Left hindlimb (tissue), 1 donor: ENCODE measurements around the gene WDR81.
"Not testable (repeated sequence)": the region's sequence is repeated elsewhere in the genome, so short reads cannot be mapped to it uniquely, and the experiment has no call there.

Source experiments
- DNase-seq: peaks from one replicate; pipeline ENCODE4 v3.0.0-alpha.2; 2018

Gene WDR81

DNA sequence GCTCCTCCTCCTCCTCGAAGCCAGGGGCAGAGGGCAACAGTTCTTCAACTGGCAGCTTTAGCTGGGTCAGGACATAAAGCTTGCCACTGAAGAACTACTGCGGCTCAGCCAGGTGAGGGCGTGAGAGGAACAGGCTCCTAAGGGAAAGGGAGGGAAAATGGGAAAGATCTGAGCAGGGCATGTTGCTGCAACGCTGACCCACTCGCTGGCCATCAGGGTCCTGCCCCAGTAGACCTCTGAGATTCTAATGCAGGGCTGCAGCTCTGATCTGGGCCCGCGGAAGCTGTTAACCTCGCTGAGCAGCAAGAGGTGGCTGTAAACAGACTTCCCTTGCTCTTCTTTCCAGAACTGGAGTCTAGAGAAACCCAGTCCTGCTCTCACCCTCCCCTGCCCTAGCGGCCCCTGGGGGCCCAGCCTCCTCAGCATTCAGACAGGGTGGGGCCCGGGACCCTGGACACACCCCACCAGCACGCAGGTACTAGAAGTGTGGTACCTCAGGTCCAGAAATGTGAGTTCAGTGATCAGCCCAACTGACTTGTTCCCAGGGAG, 10.6 kb upstream of the WDR81 start:
- DNase-seq: peak; percentile 58

DNA sequence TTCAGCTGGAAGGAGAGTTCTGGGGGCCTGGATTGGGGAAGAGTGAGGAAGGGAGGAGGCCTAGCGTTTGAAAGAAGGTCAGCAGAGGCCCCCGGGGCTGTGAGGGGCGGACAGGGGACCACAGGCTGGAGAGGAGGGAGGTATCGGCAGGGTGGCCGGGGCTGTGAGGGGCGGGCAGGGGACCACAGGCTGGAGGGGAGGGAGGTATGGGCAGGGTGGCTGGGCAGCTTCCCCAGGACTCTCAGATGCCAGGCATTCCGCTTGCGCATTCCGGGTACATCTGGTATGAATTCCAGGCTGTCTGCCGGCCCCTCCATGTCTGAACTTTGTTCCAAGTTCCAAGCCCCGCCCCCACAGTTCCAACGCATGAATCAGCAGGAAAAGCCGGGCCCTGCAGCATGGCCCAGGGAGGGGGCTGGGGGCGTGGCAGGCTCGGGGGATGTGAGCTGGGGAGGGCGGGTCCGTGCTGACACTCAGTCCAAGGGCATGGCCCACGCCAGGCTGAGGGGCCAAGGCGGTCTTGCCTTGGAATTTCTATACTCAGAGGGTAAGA, 10.0 kb upstream of the WDR81 start:
- peak; percentile 98 for DNase-seq

DNA sequence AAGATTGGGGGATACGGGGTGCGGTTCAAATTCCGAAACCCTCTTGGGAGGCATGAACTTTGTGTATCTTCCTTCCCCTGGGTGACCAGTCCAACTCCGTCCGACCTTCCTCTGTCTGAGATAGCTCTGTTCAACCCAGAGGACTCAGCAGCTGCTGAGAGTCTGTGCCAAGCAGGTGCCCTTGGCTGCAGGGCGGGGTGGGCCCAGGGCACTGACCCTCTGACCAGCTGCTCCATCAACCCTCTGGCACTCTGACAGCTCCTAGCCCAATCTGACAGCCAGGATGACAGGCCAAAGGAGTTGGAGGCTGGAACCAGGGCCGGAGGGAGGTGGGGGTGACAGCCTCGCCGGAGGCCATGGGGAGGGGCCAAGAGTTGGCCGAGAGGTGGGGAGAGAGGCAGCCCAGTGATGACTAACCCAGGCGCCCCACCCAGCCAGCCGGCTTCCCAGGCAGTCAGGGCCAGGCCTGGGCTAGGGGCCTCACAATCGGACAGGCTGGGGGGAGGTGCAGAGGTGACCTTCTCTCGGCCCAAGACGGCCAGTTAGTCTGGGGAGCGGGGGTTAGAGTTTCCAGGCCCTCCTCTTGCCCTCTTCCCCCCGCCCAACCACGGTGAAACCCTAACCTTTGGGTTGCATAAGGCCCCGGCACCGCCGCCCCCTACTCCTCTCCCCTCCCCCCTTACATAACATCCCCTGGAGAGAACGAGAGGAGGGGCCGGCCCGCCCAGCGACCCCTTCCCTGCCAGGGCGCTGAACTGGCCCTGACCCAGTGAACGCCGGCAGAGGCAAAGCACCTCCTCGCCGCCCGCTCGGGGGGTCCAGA, 9.3 kb upstream of the WDR81 start:
- peak; percentile 94 for DNase-seq

DNA sequence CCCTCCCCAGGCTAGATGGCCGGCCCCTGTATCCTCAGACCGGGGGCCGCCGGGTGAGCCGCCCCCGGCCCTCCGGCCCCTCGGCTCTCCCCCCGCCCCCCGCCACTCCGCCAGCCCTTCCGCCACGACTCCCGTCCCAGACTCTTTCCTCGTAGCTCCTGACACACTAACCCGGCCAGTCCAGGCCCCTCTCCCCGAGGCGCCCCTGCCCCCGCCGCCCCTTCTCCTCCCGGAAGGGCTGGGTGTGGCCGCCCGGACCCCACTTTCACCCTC, 8.8 kb upstream of the WDR81 start:
- DNase-seq: no peak

DNA sequence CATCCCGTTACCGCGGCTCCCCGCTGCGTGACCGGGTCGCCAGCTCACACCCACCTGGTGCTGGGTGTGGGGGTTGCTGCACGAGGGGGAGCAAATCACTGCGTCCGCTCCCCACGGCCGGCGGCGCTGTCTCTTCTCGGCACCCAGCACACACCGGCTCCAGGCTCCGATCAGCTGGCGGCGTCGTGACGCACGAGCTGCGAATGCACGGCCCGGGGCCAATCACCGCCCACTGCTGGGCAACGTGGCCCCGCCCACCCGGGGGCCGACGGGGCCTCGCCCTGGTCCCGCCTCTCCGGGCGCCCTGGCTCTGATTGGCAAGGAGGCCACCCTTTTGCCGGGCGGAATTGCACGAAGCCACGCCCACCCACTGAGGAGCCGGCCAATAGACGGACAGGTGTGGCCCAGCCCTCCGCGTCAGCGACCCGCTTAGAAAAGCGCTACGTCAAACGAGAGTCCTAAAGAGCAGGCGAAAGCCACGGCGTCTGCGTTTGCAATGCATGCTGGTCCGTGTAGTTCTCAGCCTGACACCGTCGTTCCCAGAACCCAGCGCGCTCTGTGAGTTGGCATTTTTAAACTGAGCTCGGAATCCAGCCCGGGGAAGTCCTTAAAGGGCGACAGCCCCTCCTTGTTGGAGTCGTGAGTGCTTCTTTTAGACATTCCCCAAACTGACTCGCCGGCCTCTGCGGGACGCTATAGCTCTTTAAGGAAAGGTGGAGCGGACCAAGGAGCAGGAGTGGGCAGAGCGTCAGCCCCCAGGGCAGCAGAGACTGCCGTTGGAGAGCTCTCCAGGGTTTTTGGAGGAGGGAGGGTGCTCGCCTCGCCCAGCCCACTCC, 8.2 kb upstream of the WDR81 start:
- DNase-seq: peak; percentile 100

DNA sequence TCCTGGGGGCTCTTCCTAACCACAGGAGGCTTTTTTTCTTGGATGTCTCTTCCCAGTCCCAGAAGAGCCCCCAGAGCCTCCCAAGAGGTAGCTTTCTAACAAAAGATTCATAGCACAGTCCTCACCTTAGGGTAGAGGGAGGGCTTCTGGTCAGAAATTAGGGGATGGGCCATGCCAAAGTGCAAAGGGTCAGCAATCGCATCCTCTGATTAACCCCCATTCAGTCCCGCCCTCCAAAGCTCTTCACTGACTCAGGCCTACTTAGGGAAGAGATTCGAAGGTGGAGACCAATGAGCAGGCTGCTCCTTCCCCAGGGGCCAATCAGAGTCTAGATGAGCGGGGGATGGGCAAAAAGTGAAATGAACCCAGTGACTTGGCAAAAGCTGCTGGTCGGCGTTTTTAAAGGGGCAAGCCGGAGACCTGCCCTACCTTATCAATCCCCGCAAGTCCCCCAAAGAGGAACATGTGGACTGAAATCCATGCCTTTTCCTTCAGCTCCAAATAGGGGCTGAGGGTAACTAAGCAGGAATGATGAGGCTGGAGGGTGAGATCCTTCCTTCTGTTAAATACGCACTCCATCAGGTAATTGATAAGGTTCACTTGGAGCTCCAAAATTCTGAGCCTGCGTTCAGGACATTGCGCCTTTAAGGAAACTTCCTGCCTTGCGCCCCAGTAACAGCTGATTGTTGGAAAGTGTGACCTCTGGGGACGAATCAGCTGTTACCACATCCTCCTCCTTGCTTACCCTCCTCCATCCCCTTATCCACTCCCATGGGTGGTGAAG, 7.4 kb upstream of the WDR81 start:
- peak; percentile 91 for DNase-seq

DNA sequence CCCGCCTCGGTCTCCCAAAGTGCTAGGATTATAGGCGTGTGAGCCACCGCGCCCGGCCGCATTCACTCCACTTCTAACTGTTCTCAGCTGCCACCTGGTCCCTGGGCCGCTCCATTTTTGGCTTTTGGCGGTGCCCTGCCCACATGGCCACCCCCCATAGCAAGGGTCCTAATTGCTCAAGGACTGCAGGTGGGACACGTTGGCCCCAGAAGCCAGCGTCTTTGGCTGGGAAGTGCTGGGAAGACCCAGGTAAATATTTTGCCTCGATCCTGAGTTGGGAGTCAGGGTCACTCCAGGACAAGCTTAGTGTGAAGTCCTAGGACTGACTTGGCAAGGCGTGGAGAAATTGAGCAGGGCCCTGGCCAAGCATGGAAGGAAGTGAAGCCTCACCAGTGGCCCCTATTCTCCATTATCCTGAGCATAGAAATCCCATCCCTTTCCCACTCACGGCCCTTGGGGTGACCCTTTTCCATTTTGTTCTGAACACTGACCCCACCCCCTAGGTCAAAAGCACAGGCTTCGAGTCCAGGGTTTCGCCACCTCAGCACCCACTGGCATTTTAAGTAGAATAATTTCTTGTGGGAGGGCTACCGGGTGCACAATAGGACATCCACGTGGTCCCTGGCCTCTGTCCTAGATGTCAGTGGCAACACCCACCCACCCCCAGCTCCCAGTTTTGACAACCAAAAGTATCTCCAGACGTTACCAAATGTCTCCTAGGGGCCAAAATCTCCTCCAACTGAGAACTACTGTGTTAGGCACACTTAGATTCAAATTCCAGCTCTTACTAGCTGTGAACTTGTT, 5.9 kb upstream of the WDR81 start:
- DNase-seq: no peak

DNA sequence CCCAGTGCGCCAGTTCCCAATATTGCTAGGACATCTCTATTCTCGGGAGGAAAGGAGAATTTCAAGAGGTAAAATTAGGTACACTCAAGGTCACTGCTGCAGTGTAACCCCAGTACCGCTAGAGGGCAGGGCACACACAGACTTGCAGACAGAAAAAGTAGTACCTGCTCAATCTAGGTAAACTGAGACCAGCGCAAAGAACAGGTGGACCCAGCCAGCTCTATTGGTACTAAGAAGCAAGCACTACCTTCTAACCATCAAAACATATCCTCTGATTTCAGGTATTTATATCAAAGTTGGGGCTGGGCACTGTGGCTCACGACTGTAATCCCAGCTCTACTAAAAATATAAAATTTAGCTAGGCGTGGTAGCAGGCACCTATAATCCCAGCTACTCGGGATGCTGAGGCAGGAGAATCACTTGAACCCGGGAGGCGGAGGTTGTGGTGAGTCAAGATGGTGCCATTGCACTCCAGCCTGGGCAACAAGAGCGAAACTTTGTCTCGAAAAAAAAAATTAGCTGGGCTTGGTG, 3.6 kb upstream of the WDR81 start:
- DNase-seq: peak; percentile 56

DNA sequence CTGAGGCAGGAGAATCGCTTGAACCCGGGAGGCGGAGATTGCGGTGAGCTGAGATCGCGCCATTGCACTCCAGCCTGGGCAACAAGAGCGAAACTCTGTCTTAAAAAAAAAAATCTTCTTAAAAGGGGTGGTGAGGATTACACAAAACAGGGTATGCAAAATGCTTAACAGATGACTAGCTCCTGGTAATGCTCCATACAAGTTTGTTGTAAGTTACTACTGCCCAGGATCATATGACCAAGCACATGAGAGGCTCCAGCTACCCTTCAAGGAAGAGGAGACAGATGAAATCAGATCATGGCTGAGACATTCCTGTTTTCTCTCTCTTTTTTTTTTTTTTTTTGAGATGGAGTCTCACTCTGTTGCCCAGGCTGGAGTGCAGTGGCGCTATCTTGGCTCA, 2.5 kb upstream of the WDR81 start:
- not testable (repeated sequence) for DNase-seq

DNA sequence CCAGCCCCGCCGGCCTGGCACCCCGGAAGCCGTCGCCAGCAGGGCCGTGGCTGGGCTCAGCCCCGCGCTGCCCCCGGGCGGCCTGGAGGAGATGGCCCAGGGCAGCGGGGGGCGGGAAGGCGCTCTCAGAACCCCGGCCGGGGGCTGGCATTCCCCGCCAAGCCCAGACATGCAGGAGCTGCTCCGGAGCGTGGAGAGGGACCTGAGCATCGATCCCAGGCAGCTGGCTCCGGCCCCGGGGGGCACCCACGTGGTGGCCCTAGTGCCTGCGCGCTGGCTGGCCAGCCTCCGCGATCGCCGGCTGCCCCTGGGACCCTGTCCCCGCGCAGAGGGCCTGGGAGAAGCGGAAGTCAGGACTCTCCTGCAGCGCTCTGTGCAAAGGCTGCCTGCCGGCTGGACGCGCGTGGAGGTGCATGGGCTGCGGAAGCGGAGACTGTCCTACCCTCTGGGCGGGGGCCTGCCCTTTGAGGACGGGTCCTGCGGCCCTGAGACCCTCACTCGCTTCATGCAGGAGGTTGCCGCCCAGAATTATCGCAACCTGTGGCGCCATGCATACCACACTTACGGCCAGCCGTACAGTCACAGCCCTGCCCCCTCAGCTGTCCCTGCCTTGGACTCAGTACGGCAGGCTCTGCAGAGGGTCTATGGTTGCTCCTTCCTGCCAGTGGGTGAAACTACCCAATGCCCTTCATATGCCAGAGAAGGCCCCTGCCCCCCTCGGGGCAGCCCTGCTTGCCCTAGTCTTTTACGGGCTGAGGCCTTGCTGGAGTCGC, 551 bp downstream of the WDR81 start:
- DNase-seq: no peak

DNA sequence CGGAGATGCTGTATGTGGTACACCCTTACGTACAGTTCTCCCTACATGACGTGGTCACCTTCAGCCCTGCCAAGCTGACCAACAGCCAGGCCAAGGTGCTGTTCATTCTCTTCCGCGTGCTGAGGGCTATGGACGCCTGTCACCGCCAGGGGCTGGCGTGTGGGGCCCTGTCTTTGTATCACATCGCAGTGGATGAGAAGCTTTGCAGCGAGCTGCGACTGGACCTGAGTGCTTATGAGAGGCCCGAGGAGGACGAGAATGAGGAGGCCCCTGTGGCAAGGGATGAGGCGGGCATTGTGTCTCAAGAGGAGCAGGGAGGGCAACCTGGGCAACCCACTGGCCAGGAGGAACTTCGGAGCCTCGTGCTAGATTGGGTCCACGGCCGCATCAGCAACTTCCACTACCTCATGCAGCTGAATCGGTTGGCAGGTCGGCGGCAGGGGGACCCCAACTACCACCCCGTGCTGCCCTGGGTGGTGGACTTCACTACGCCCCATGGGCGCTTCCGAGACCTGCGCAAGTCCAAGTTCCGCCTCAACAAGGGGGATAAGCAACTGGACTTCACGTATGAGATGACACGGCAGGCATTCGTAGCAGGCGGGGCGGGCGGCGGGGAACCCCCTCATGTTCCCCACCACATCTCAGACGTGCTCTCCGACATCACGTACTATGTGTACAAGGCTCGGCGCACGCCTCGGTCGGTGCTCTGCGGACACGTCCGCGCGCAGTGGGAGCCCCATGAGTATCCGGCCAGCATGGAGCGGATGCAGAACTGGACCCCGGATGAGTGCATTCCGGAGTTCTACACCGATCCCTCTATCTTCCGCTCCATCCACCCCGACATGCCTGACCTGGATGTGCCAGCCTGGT, 1.4 kb downstream of the WDR81 start:
- DNase-seq: peak; percentile 23

DNA sequence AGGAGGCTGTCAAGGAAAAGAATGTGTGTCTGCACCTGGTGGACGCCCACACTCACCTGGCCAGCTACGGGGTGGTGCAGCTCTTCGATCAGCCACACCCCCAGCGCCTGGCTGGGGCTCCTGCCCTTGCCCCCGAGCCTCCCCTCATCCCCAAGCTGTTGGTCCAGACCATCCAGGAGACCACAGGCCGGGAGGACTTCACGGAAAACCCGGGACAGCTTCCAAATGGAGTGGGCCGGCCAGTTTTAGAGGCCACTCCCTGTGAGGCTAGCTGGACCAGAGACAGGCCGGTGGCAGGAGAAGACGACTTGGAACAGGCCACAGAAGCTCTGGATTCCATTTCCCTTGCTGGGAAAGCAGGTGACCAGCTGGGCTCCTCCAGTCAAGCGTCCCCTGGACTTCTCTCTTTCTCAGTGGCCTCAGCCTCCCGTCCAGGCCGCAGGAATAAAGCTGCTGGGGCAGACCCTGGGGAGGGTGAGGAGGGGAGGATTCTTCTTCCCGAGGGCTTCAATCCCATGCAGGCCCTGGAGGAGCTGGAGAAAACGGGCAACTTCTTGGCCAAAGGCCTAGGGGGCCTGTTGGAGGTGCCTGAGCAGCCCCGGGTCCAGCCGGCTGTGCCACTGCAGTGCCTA, 2.2 kb downstream of the WDR81 start:
- DNase-seq: peak; percentile 26

DNA sequence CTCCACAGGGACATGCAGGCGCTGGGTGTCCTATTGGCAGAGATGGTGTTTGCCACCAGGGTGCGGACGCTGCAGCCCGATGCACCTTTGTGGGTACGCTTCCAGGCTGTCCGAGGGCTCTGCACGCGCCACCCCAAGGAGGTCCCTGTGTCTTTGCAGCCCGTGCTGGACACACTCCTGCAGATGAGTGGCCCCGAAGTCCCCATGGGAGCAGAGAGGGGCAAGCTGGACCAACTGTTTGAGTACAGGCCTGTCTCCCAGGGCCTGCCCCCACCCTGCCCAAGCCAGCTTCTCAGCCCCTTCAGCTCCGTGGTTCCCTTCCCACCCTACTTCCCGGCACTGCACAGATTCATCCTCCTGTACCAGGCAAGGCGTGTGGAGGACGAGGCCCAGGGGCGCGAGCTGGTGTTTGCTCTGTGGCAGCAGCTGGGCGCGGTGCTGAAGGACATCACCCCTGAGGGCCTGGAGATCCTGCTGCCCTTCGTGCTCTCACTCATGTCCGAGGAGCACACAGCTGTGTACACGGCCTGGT, 2.8 kb downstream of the WDR81 start:
- DNase-seq: peak; percentile 27

DNA sequence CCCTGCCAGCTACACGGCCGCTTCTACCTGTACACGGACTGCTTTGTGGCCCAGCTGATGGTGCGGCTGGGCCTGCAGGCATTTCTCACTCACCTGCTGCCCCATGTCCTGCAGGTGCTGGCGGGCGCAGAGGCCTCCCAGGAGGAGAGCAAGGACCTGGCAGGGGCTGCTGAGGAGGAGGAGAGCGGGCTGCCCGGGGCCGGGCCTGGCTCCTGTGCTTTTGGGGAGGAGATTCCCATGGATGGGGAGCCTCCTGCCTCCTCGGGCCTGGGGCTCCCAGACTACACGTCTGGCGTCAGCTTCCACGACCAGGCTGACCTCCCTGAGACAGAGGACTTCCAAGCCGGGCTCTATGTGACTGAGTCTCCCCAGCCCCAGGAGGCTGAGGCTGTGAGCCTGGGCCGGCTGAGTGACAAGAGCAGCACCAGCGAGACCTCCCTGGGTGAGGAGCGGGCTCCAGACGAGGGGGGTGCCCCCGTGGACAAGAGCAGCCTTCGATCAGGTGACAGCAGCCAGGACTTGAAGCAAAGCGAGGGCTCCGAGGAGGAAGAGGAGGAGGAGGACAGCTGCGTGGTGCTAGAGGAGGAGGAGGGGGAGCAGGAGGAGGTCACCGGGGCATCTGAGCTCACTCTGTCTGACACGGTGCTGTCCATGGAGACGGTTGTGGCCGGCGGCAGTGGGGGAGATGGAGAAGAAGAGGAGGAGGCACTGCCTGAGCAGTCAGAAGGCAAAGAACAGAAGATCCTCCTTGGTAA, 3.5 kb downstream of the WDR81 start:
- no peak for DNase-seq

DNA sequence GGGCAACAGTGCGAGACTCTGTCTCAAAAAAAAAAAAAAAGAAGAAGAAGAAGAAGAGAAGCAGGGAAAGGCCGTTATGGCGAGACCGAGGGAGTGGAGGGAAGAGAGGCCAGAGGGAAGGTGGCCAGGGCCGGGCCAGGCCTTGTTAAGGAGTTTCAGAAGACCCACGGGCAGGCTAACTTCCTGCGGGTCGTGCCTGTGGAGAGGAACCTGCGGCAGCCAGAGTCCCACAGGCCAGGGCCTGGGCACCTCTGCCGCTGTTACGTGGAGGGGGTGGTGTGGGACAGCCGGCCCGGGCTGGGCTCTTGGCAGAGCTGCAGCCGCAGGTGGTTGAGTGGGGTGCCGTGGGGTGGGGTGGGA, 5.4 kb downstream of the WDR81 start:
- DNase-seq: no peak

DNA sequence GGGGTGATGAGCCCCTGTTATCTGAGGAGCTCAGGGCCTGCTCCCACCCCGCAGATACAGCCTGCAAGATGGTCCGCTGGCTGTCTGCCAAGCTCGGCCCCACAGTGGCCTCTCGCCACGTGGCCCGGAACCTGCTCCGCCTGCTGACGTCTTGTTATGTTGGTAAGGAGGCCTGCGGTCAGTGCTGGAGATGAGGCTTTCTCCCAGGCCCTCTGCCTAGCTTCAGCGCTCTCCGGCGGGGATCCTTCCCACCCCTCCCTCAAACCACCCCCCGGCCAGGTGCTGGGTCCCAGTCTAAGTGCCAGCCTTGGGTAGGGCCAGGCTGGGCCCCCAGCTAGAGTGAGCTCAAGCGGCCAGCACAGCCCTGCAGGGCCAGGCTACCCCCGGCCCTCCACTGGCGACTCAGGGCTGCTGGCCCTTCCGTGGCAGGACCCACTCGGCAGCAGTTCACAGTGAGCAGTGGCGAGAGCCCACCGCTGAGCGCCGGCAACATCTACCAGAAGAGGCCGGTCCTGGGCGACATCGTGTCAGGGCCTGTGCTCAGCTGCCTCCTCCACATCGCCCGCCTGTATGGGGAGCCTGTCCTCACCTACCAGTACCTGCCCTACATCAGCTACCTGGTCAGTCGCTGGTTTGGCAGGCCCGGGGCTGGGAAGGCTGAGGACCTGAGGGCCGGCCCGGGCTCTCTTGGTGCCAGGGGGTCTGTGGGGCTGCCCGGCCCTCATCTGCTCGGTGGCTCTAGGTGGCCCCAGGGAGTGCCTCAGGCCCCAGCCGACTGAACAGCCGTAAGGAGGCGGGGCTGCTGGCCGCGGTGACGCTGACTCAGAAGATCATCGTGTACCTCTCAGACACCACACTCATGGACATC, 6.1 kb downstream of the WDR81 start:
- peak; percentile 79 for DNase-seq

DNA sequence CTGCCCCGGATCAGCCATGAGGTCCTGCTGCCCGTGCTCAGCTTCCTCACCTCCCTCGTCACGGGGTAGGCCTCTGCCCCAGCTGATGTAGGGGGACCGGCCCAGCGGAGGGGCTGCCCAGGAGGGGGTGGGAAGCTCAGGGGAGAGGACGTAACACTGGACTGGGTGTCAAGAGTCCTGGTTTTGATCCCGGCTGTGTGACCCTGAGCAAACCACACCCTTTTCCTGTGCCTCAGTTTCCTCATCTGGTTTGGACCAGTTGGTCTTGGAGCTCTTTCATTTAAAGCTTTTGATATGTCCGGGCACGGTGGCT, 6.6 kb downstream of the WDR81 start:
- DNase-seq: no peak
